GM18868 (cell line): ENCODE measurements around the gene MTHFD1L.

Source experiments
- ATAC-seq: cut with Tn5 transposase; IDR thresholded peaks from one replicate; pipeline ENCODE4 v1.9.1; 2021; ENCODE audit warnings: mild to moderate bottlenecking, moderate library complexity; ENCODE audit not compliant: unreplicated experiment

The MTHFD1L gene

GRCh38 chr6:151087861-151088598 lies 222.5 kb downstream of the MTHFD1L start:
- ATAC-seq = no peak

GRCh38 chr6:151088599-151088935 lies 223.1 kb downstream of the MTHFD1L start:
- no peak for ATAC-seq

- ATAC-seq = no peak
Observed at GRCh38 chr6:151088963-151089362, 223.5 kb downstream of the MTHFD1L start.

- no peak for ATAC-seq
Observed at GRCh38 chr6:151089978-151090377, 224.5 kb downstream of the MTHFD1L start.

- ATAC-seq = no peak
Observed at GRCh38 chr6:151091571-151091970, 226.1 kb downstream of the MTHFD1L start.

- no peak for ATAC-seq
Observed at GRCh38 chr6:151092591-151092990, 227.1 kb downstream of the MTHFD1L start.

GRCh38 chr6:151093706-151094105 lies 228.2 kb downstream of the MTHFD1L start:
- no peak for ATAC-seq

GRCh38 chr6:151095538-151096254 lies 230.2 kb downstream of the MTHFD1L start:
- no peak for ATAC-seq

- ATAC-seq = no peak
Observed at GRCh38 chr6:151096255-151096612, 230.7 kb downstream of the MTHFD1L start.

GRCh38 chr6:151096691-151097606 lies 231.4 kb downstream of the MTHFD1L start:
- no peak for ATAC-seq

GRCh38 chr6:151098166-151098565 lies 232.7 kb downstream of the MTHFD1L start:
- no peak for ATAC-seq

- ATAC-seq = no peak
Observed at GRCh38 chr6:151100326-151100725, 234.8 kb downstream of the MTHFD1L start.

- ATAC-seq = no peak
Observed at GRCh38 chr6:151101161-151101815, 235.8 kb downstream of the MTHFD1L start.

GRCh38 chr6:151101816-151102694 lies 236.6 kb downstream of the MTHFD1L start:
- ATAC-seq = no peak

- no peak for ATAC-seq
Observed at GRCh38 chr6:151103266-151103665, 237.8 kb downstream of the MTHFD1L start.

- ATAC-seq = no peak
Observed at GRCh38 chr6:151107897-151108427, 242.5 kb downstream of the MTHFD1L start.

- ATAC-seq = no peak
Observed at GRCh38 chr6:151108548-151108947, 243.0 kb downstream of the MTHFD1L start.

GRCh38 chr6:151109361-151109760 lies 243.9 kb downstream of the MTHFD1L start:
- no peak for ATAC-seq

- ATAC-seq = no peak
Observed at GRCh38 chr6:151109869-151110575, 244.5 kb downstream of the MTHFD1L start.
